MM.1S (cell line): ENCODE measurements around the gene C9.

Experiments
- DNase-seq: peaks from one replicate; pipeline ENCODE4 v3.0.0-alpha.2; 2015
- H2AFZ ChIP-seq: fragments of 300-600 bp; sonication (generic); 2 replicates; pipeline ENCODE4 v1.6.0; 2016; ENCODE audit warnings: antibody characterized with exemption, low read length
- H3F3A ChIP-seq: fragments of 300-600 bp; sonication (generic); 2 replicates; pipeline ENCODE4 v1.6.1; 2016; ENCODE audit warnings: mild to moderate bottlenecking, antibody characterized with exemption, low read length, moderate library complexity, mixed read lengths; ENCODE audit not compliant: insufficient read depth
- H3K27ac ChIP-seq: fragments of 300-600 bp; sonication (generic); 2 replicates; pipeline ENCODE4 v1.5.1; 2016; ENCODE audit warnings: mild to moderate bottlenecking, low read length
- H3K27me3 ChIP-seq: fragments of 300-600 bp; sonication (generic); replicated peaks from 2 replicates; pipeline ENCODE4 v1.6.0; 2016; ENCODE audit warnings: low read length; ENCODE audit not compliant: insufficient read depth
- H3K36me3 ChIP-seq: fragments of 300-600 bp; sonication (generic); replicated peaks from 2 replicates; pipeline ENCODE4 v1.6.1; 2016; ENCODE audit warnings: mild to moderate bottlenecking, low read length, mixed read lengths; ENCODE audit not compliant: insufficient read depth
- H3K4me1 ChIP-seq: fragments of 300-600 bp; sonication (generic); 2 replicates; pipeline ENCODE4 v1.6.1; 2016; ENCODE audit warnings: low read length, mixed read lengths
- H3K4me2 ChIP-seq: fragments of 300-600 bp; sonication (generic); 2 replicates; pipeline ENCODE4 v1.6.0; 2016; ENCODE audit warnings: low read depth, low read length
- H3K4me3 ChIP-seq: fragments of 300-600 bp; sonication (generic); 2 replicates; pipeline ENCODE4 v1.5.1; 2016; ENCODE audit warnings: low read length, mixed read lengths
- H3K79me2 ChIP-seq: fragments of 300-600 bp; sonication (generic); 2 replicates; pipeline ENCODE4 v1.6.1; 2016; ENCODE audit warnings: mixed run types, low read length, mixed read lengths
- H3K9ac ChIP-seq: fragments of 300-600 bp; sonication (generic); 2 replicates; pipeline ENCODE4 v1.6.1; 2016; ENCODE audit warnings: low read length, mixed read lengths
- H3K9me2 ChIP-seq: fragments of 300-600 bp; sonication (generic); replicated peaks from 2 replicates; pipeline ENCODE4 v1.6.1; 2016; ENCODE audit warnings: mild to moderate bottlenecking, low read length, mixed read lengths; ENCODE audit not compliant: insufficient read depth
- H3K9me3 ChIP-seq: fragments of 300-600 bp; sonication (generic); replicated peaks from 2 replicates; pipeline ENCODE4 v1.6.1; 2016; ENCODE audit warnings: mild to moderate bottlenecking, low read length, mixed read lengths; ENCODE audit not compliant: insufficient read depth
- H4K20me1 ChIP-seq: fragments of 300-600 bp; sonication (generic); 2 replicates; pipeline ENCODE4 v1.6.1; 2016; ENCODE audit warnings: mild to moderate bottlenecking, low read length, moderate library complexity, mixed read lengths; ENCODE audit not compliant: insufficient read depth
- EZH2 ChIP-seq: fragments of 300-600 bp; sonication (generic); optimal IDR thresholded peaks from 2 replicates; pipeline ENCODE3; 2017; ENCODE audit warnings: low read depth, mild to moderate bottlenecking, antibody characterized with exemption, low read length, mixed read lengths
- EZH2phosphoT487 ChIP-seq: fragments of 300-600 bp; sonication (generic); IDR thresholded peaks from 2 replicates; pipeline ENCODE4 v1.6.1; 2018; ENCODE audit warnings: antibody characterized with exemption, low read length
- TF ChIP-seq, protein P1 (sequence below): fragments of 300-600 bp; sonication (generic); IDR thresholded peaks from 2 replicates; pipeline ENCODE4 v1.5.1; 2016; ENCODE audit warnings: antibody characterized with exemption, low read length, mixed read lengths

The C9 gene

DNA sequence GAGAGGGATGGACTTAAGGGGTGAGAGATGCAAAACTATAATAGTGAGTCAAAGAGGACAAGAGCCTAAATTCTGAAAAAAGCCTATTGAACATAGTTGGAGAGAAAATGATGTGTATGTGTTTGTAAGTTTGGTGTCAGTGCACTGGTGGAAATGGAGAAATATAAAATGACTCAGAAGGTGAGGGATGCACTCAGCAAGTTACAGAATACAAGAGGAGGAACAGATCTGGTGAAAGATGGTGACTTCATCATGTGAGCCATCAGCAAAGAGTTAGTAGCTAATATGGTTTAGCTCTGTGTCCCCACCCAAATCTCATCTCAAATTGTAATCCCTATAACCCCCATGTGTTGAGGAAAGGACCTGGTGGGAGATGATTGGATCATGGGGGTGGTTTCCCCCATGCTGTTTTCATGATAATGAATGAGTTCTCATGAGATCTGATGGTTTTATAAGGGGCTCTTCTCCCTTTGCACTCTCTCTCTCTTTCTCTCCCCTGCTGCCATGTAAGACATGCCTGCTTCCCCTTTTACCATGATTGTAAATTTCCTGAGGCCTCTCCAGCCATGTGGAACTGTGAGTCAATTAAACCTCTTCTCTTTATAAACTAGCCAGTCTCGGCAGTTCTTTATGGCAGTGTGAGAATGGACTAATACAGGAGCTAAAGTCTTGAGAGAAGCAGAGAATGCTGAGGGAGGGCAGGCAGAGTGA, 114.6 kb downstream of the C9 start:
- no peak for TF ChIP-seq EZH2
- TF ChIP-seq EZH2phosphoT487, result no peak
- TF ChIP-seq, protein P1, sequence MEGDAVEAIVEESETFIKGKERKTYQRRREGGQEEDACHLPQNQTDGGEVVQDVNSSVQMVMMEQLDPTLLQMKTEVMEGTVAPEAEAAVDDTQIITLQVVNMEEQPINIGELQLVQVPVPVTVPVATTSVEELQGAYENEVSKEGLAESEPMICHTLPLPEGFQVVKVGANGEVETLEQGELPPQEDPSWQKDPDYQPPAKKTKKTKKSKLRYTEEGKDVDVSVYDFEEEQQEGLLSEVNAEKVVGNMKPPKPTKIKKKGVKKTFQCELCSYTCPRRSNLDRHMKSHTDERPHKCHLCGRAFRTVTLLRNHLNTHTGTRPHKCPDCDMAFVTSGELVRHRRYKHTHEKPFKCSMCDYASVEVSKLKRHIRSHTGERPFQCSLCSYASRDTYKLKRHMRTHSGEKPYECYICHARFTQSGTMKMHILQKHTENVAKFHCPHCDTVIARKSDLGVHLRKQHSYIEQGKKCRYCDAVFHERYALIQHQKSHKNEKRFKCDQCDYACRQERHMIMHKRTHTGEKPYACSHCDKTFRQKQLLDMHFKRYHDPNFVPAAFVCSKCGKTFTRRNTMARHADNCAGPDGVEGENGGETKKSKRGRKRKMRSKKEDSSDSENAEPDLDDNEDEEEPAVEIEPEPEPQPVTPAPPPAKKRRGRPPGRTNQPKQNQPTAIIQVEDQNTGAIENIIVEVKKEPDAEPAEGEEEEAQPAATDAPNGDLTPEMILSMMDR, result no peak
- Histone ChIP-seq H3K36me3 (no peaks in the 10 kb centered on the region), H3K4me3 (no peak overlapping the region), H3K9me2 (no peaks in the 10 kb centered on the region), H3K79me2 (no peaks in the 10 kb centered on the region), H3K27ac (no peak overlapping the region), H3K9me3 (no peaks in the 10 kb centered on the region), H4K20me1 (no peaks in the 10 kb centered on the region), H3F3A (no peaks in the 10 kb centered on the region), H3K4me1 (no peaks in the 10 kb centered on the region), H2AFZ (no peak overlapping the region), H3K27me3 (no peaks in the 10 kb centered on the region), H3K4me2 (no peak overlapping the region), H3K9ac (no peak overlapping the region)
- DNase-seq, result no peak

DNA sequence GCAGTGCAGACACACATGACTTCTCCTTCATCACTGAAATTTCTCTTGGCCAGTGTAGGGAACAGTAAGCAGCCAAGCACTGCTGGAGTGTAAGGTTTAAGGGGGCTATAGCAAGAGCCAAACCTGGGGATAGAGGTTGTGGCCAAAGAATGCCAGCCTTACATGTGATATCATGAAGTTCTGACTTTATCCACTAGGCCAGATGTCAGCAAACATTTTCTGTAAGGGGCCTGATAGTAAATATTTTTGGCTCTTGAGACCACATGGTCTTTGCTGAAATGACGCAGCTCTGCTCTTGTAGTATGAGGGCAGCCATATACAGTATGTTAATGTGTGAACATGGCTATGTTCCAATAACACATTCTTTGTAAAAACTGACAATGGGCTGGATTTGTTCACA, 115.2 kb downstream of the C9 start:
- Histone ChIP-seq H3F3A (no peaks in the 10 kb centered on the region), H3K9me3 (no peaks in the 10 kb centered on the region), H3K9me2 (no peaks in the 10 kb centered on the region), H3K4me3 (no peak overlapping the region), H3K9ac (no peak overlapping the region), H3K36me3 (no peaks in the 10 kb centered on the region), H2AFZ (no peak overlapping the region), H3K4me2 (no peak overlapping the region), H4K20me1 (no peaks in the 10 kb centered on the region), H3K79me2 (no peaks in the 10 kb centered on the region), H3K27me3 (no peaks in the 10 kb centered on the region), H3K27ac (no peak overlapping the region), H3K4me1 (no peaks in the 10 kb centered on the region)
- no peak for DNase-seq
- TF ChIP-seq EZH2phosphoT487 (no peak), EZH2 (no peak)
- TF ChIP-seq, protein P1, result no peak

- Histone ChIP-seq H3K27ac (no peak overlapping the region), H3K27me3 (no peaks in the 10 kb centered on the region), H2AFZ (no peak overlapping the region), H3F3A (no peaks in the 10 kb centered on the region), H3K4me2 (no peak overlapping the region), H3K9me3 (no peaks in the 10 kb centered on the region), H3K4me1 (no peaks in the 10 kb centered on the region), H3K4me3 (no peak overlapping the region), H4K20me1 (no peaks in the 10 kb centered on the region), H3K9me2 (no peaks in the 10 kb centered on the region), H3K36me3 (no peaks in the 10 kb centered on the region), H3K9ac (no peak overlapping the region), H3K79me2 (no peaks in the 10 kb centered on the region)
- TF ChIP-seq, protein P1, result no peak
- TF ChIP-seq EZH2phosphoT487, result no peak
- no peak for TF ChIP-seq EZH2
- DNase-seq, result no peak
These were observed 123.5 kb downstream of the C9 start for GRCh38 chr5:39240750-39241149.
